ENCODE data around the gene ITGA8. TPM values are rescaled to one million over a fixed set of nuclear protein-coding genes. Genes with fewer than 3 reads are reported as not detected.

Gene ITGA8
- polyA plus RNA-seq, 1 donor (not counting 4 experiments of a cell fraction or from before 2014, with no cell fraction given), result not detected

DNA sequence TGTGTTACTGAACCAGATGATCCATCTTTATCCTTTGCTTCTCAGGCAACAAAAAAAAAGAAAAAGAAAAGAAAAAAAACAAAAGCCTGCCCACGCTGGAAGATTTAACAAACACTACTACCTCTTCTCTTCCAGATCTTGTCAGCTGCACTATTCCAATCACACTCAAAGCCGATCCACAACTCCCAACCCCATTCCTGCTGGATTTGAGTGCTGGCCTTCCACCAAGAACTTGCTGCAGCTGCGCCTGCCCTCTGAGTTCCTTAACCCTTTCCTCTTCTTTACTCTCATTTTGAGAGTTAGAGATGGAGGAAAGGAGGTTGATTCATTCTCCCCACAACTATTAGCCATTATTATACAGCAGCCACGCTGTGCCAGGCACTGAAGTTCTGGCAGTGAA, 16.0 kb upstream of the ITGA8 start:
- no peaks in the 10 kb centered on the region for H3K4me1 ChIP-seq (ENCODE audit: control insufficient read depth, extremely low read depth, insufficient read depth, low read length)
- TF ChIP-seq, protein P1, sequence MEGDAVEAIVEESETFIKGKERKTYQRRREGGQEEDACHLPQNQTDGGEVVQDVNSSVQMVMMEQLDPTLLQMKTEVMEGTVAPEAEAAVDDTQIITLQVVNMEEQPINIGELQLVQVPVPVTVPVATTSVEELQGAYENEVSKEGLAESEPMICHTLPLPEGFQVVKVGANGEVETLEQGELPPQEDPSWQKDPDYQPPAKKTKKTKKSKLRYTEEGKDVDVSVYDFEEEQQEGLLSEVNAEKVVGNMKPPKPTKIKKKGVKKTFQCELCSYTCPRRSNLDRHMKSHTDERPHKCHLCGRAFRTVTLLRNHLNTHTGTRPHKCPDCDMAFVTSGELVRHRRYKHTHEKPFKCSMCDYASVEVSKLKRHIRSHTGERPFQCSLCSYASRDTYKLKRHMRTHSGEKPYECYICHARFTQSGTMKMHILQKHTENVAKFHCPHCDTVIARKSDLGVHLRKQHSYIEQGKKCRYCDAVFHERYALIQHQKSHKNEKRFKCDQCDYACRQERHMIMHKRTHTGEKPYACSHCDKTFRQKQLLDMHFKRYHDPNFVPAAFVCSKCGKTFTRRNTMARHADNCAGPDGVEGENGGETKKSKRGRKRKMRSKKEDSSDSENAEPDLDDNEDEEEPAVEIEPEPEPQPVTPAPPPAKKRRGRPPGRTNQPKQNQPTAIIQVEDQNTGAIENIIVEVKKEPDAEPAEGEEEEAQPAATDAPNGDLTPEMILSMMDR (optimal IDR thresholded peaks at IDR 0.05 in 1 of 3, IDR thresholded peaks at IDR 0.05 in 1 of 3, conservative IDR thresholded peaks at IDR 0.05 in 1 of 3; ENCODE audit: extremely low read depth in 1 of 3, insufficient read depth in 2 of 3, low read length in 3 of 3), result no peak
- no peak for TF ChIP-seq EZH2 (IDR thresholded peaks at IDR 0.05; ENCODE audit: low read length)
- H3K36me3 ChIP-seq (ENCODE audit: control insufficient read depth in 2 of 2, extremely low read depth in 1 of 2, insufficient read depth in 2 of 2, low read length in 2 of 2), result no peaks in the 10 kb centered on the region
- no peaks in the 10 kb centered on the region for H3K79me2 ChIP-seq (ENCODE audit: control insufficient read depth, insufficient read depth, low read length)
- no peak overlapping the region for H3K4me3 ChIP-seq (ENCODE audit: control insufficient read depth in 2 of 3, extremely low read depth in 1 of 3, insufficient read depth in 2 of 3, low read depth in 1 of 3, low read length in 3 of 3)
- no peak overlapping the region for H3K27ac ChIP-seq (ENCODE audit: control insufficient read depth, insufficient read depth, low read length)
- DNase-seq (ENCODE audit: low read depth, low spot score) (no peak), FAIRE-seq (no peak)
- no peak overlapping the region for H3K4me2 ChIP-seq (ENCODE audit: control insufficient read depth, extremely low read depth, insufficient read depth, low read depth, low read length)
- dilution Hi-C loops (cut with MboI; ENCODE audit: extremely low pct_ligation_motif_present, low sequenced_read_pairs), result no loop called here
- no peaks in the 10 kb centered on the region for H3K9me3 ChIP-seq (ENCODE audit: control insufficient read depth, low read depth, low read length)
- H2AFZ ChIP-seq (ENCODE audit: control insufficient read depth, low read length), result no peak overlapping the region
- H3K9ac ChIP-seq (ENCODE audit: control insufficient read depth, extremely low read depth, insufficient read depth, low read length), result no peak overlapping the region
- no peaks in the 10 kb centered on the region for H3K9me1 ChIP-seq (ENCODE audit: control insufficient read depth, extremely low read depth, insufficient read depth, low read length)
- H3K27me3 ChIP-seq (ENCODE audit: control insufficient read depth, extremely low read depth, insufficient read depth, low read length), result no peaks in the 10 kb centered on the region
- no peaks in the 10 kb centered on the region for H4K20me1 ChIP-seq (ENCODE audit: control insufficient read depth, extremely low read depth, insufficient read depth, low read length)

DNA sequence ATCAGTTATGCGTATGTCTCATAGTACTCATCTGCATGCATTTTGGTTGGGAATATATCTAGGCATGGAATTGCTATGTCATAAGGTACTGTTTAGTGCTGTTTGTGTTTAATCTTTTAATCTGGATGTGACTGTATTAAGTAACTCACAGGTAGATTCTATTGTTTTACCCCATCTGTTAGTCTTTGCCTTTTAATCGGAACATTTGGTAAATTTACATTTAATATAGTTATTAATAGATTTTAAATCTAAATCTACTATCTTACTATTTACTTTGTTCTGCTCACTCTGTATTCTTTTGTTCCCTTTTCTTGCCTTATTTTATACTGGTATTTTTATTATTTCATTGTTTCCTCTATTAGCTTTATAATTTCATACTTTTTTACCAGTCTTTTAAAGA, 10.6 kb upstream of the ITGA8 start:
- H3K9ac ChIP-seq (ENCODE audit: control insufficient read depth, extremely low read depth, insufficient read depth, low read length), result no peak overlapping the region
- H4K20me1 ChIP-seq (ENCODE audit: control insufficient read depth, extremely low read depth, insufficient read depth, low read length), result no peaks in the 10 kb centered on the region
- no peaks in the 10 kb centered on the region for H3K36me3 ChIP-seq (ENCODE audit: control insufficient read depth in 2 of 2, extremely low read depth in 1 of 2, insufficient read depth in 2 of 2, low read length in 2 of 2)
- TF ChIP-seq EZH2 (IDR thresholded peaks at IDR 0.05; ENCODE audit: low read length), result no peak
- TF ChIP-seq, protein P1 (optimal IDR thresholded peaks at IDR 0.05 in 1 of 3, IDR thresholded peaks at IDR 0.05 in 1 of 3, conservative IDR thresholded peaks at IDR 0.05 in 1 of 3; ENCODE audit: extremely low read depth in 1 of 3, insufficient read depth in 2 of 3, low read length in 3 of 3), result no peak
- H3K4me1 ChIP-seq (ENCODE audit: control insufficient read depth, extremely low read depth, insufficient read depth, low read length), result no peaks in the 10 kb centered on the region
- no peaks in the 10 kb centered on the region for H3K79me2 ChIP-seq (ENCODE audit: control insufficient read depth, insufficient read depth, low read length)
- FAIRE-seq (no peak), DNase-seq (ENCODE audit: low read depth, low spot score) (no peak)
- H2AFZ ChIP-seq (ENCODE audit: control insufficient read depth, low read length), result no peak overlapping the region
- H3K27ac ChIP-seq (ENCODE audit: control insufficient read depth, insufficient read depth, low read length), result no peak overlapping the region
- no peaks in the 10 kb centered on the region for H3K9me3 ChIP-seq (ENCODE audit: control insufficient read depth, low read depth, low read length)
- dilution Hi-C loops (cut with MboI; ENCODE audit: extremely low pct_ligation_motif_present, low sequenced_read_pairs), result no loop called here
- H3K9me1 ChIP-seq (ENCODE audit: control insufficient read depth, extremely low read depth, insufficient read depth, low read length), result no peaks in the 10 kb centered on the region
- no peaks in the 10 kb centered on the region for H3K27me3 ChIP-seq (ENCODE audit: control insufficient read depth, extremely low read depth, insufficient read depth, low read length)
- H3K4me2 ChIP-seq (ENCODE audit: control insufficient read depth, extremely low read depth, insufficient read depth, low read depth, low read length), result no peak overlapping the region
- H3K4me3 ChIP-seq (ENCODE audit: control insufficient read depth in 2 of 3, extremely low read depth in 1 of 3, insufficient read depth in 2 of 3, low read depth in 1 of 3, low read length in 3 of 3), result no peak overlapping the region
